HG03457 (cell line): ENCODE data around the gene DBNL.

Source experiments
- ATAC-seq: cut with Tn5 transposase; IDR thresholded peaks from one replicate; pipeline ENCODE4 v1.9.1; 2021; ENCODE audit warnings: moderate number of reproducible peaks; ENCODE audit not compliant: unreplicated experiment

Gene DBNL

DNA sequence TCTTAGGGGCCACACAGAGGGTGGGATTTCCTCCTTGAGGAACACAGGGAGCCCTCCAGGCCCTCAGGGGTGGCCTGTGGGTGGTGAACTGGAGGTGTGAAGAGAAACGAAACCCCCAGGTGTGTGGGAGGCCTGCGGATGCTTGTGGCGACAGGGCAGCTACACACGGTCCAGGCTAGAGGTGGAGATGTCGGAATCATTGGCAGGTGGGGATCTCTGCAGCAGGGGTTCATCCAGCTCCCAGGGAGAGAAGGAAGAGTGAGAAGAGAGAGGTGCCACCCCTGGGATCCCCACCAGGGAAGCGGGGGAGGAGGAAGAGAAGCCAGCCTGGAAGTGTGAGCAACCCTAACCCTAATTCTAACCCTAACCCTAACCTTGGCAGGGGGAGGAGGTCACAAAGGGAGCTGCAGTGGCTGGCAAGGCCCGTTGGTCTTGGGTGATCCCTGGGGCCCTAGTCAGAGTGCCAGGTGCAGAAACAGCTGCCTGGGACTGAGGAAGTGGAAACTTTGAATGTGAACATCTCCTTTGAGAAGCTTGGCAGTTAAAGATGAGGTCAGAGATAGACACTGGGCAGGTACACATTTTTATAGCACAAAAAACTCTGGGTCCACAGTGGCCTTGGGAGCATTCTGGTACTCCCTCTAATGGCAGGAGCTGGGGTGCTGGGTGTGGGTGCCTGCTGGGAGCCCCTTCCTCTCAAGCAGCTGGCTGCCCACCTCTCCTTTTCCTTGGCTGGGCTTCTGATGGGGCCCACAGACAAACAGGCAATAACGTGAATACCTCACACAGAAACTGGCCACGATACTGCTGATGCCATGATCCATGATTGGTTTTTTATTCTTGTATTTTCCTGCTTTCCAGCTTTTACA, 52.8 kb downstream of the DBNL start:
- ATAC-seq = no peak

DNA sequence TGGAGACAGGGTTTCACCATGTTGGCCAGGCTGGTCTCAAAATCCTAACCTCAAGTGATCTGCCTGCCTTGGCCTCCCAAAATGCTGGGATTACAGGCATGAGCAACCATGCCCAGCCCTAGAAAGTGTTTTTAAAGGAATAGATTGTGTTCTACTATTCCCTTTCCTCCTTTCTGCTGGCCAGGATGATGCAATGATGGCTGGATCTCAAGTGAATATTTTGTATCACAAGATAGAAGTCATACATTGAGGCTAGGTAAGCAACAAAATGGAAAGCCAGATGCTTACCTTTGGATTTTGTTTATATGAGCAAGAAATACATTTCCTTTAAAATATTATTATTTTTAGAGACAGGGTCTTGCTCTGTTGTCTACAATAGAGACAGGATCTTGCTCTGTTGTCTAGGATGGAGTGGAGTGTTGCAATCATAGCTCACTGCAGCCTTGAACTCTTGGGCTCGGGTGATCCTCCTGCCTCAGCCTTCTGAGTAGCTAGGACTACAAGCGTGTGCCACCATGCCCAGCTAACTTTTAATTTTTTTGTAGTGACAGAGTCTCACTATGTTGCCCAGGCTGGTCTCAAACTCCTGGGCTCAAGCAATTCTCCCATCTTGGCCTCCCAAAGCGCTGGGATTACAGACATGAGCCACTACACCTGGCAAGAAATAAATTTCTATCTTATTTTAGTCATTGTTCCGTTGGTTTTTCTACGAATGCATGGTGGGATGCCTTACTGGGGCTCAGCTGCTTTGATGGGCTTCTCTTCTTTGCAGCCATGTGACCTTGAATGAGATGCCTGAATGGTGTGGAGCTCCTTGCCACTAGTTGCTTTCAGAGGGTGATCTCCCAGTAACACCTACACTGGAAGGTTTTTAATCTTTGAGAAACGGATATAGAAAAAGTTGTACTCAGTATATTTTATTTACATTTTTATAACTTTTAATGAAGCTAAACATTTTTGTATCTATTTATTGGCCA, 53.9 kb downstream of the DBNL start:
- no peak for ATAC-seq

DNA sequence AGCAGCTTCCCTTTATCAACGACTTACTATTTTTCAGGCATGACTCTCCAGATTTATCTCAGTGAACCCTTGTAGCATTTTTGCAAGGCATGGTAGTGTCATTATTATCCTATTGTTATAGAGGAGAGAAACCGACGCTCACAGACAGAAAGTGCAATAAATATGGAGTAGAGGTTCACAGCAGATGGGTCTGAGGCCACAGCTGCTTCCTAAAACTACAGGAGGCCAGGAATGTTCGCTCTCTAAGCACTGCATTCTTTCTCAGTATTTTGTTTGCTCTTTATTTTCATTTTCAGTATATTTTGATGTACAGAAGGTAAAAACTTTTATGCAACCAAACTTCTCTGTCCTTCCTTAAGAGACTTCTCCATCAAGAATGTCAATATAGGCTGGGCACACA, 55.2 kb downstream of the DBNL start:
- ATAC-seq = no peak

DNA sequence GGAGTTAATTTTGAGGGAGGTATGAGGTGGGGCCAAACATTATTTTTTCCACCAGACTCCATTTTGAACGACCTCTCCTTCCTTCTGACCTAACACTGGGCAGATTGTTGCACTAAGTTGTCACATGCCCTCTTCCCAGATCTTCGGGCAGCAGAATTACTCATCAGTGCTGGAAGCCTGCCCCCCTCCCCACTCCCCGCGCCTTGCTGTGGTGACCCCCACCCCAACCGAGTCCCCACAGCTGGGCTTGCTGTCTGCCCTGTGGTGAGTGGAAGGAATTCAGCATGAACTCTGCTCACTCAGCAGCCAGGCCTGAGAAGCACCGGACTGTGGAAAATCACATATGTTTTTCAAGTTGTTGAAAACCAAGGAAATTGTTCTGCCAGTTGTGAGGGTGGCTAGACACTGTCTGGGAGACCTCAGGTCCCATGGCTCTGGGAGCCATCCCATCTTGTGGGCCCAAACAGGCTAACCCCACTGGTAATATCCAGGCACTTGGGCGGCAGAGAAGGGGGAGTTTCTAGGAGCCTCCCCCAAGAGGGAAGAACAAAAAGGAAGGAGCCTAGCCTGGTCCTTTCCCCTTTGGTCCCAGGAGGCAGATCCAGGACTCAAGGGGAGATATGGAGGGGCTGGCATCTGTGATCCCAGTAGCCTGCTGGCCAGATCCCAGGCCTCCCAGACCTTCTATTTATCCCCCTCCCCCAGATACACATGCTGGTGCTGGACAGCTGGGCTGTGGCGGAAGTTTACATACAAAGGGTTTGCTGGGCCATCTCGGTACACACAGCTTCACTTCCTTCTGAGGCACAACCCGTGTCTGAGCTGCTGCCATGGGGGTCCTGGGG, 56.2 kb downstream of the DBNL start:
- ATAC-seq = no peak

DNA sequence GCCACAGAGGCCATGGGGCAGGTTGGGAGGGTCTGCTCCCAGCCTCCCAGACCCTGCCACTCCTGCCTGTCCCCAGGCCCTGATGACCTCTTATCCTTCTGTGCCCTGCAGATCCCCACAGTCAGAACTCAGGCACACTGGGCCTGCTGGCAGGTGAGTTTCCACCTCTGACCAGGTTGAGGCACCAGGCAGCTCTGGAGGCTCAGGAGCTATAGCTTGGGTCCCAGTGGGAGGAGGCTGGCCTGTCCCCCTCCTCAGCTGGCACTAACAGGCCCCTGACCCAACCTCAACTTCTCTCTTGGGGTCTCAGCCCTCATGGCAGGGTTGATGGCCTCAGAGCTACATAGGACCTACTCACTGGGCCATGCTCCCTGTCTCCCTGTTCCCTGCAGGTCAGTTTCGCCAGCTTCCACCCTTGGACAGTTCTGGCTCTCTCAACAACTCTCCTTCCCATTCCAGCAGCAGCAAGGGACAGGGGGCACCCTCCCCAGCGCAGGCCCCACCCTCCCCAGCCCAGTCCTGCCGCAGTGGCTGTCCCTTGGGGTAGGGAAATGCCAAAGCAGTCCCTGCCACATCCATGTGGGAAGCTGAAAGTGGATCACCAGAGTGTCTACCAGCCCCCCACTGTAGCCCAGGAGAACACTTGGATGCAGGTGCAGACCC, 56.9 kb downstream of the DBNL start:
- no peak for ATAC-seq

DNA sequence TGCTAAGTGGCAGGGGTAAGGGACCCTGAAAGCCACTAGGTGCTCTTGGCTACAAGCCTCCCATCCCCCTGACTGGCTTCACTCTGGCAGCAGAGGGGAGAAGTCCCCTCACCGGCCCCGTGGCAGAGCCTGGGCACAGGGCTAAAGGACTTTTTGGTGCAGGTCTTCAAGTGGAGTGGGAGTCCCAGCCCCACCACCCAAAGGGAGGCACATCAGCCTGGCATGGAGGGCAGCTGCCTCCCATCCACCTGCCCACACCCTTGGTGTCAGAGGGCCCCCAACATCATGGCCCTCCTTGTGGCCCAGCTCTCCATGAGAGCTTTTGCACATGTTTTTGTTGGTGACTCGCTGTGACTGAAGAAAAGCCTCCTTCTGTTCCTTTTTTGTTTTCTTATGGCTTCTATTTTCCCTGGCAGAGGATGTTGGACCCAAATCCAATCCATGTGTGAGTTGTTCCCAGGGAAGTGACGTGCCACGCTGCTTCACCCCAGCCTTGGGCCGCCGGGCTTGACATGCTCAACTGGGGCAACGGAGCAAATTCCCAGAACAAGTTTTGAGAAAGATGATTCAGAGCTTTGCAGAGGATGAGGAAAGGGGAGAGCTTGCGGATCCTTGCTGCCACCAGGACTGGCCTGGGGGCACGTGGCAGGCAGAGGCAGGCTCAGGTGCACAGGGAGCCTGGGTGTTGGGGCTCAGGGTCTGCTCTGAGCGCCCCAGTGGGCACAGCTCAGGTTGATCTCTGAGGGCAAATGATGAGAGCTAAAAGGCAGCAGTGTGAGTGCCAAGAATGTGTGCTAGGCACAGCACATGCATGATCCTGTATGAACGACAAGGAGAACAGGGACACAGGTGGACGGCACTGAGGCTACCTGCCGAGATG, 57.7 kb downstream of the DBNL start:
- no peak for ATAC-seq

DNA sequence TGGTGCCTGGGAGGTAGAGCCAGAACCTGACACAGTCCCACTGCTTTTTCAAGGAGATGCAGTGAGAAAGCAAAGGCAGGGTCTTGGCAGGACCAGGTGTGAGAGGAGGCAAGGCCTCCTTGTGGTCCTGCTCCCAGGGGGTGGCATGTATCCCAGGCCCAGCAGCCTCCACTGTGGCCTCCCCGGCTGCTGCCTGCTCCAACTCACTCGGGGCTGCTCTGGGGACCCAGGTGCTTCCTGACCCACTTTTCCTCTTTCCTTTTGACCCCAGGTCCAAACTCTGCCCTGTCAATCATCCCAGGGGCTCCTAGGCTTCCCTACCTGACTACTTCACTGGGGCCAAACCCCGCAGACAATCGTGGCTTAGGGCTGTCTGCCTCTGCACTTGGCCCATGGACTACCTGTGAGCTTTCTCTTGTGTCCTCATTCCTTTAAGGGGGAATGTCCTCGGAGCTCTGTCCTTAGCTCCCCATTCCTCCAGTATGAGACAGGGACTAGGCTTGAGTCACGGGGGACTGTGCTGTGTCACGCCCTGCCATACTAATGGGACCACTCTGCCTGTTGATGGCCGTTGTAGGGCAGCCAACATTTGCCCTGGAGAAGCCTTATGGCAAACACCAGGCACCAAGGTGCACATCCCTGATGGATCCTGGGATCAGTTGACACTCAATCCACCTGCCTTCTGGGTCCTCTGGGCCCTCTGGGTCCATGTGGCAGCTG, 58.5 kb downstream of the DBNL start:
- no peak for ATAC-seq

DNA sequence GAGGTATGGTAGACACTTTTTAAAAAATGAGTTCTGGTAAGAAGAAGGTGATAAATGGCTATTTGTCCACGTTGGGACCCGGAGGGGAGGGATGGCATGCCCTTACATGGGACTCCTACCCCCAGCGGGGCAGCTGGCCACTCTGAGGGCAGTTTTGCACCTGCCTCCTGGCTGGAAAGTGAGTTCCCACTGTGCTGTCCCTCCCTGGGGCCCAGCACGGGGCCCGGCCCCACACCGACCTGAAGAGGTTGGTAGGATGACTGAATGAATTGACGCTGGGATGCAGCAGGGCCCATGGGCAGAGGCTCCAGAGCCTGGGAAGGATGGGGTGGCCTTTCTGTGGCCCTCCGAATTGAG, 59.0 kb downstream of the DBNL start:
- ATAC-seq = no peak

DNA sequence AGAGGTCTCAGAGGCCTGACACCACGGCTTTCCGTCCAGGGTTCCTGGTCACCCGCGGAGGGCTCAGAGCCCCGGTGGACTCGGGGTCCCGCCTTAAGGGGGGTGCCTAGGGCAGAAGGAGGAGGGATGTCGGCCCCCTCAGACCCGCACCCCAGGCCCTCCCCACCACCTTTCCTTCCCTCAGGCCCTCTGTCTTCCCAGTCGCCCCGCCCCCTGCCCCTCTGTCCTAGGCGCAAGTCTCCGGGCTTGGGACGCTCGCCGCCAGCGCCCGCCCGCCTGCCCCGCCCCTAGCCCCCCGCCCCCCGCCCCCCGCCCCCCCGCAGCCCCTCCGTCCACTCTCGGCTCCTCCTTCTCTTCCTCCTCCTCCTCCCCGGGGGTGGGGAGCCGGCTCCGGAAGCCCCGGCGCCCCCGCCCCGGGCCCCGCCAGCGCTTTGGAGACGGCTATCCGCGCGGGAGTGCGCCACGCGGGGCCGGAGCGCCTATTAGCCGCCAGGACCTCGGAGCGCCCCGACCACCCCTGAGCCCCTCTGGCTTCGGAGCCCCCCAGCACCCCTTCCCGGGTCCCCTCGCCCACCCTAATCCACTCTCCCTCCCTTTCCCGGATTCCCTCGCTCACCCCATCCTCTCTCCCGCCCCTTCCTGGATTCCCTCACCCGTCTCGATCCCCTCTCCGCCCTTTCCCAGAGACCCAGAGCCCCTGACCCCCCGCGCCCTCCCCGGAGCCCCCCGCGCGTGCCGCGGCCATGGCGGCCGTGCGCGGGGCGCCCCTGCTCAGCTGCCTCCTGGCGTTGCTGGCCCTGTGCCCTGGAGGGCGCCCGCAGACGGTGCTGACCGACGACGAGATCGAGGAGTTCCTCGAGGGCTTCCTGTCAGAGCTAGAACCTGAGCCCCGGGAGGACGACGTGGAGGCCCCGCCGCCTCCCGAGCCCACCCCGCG, 59.7 kb downstream of the DBNL start, which contains the start of gene AEBP1:
AEBP1 (plus strand) TSS at position 423 of the 937 bp plus-strand sequence; CDS start at position 744, 321 bp downstream.
- ATAC-seq = no peak

DNA sequence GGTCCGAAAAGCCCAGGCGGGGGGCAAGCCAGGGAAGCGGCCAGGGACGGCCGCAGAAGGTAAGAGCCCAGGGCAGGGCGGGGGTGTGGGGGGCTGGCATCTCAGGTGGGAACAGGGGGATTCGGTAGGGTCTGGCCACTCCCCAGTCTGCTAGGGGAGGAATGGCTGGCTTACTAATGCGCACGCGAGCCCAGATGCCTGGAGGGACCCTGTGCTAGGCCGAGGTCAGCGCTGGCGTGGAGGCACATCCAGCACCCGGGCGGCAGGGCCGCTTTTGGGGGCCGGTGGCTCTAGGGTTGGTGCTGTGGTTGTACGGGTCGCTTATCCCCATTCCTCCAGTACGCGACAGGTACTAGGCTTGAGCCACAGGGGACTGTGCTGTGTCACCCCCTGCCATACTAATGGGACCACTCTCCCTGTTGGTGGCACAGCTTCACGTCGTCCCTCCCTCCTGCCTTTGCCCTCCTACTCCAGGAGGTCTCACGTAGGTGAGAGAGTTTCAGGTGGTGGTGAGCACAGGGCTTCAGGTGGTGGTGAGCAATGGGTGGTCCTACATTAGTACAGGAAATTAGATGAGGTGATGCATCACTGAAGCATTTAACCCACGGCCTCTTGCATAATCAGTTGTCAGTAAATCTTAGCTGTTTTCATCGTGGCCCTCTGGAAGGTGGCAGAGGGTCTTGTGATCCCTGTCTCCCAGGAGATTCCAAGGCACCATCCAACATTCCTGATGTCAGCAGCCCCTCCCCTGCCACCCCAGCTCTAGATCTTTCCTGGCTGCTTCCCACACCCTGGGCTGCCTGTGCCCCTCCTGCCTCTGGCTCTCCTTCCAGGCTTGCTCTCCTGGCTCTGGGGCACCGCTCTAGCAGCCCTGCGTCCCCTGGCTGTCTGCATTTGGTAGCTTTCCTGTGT, 60.6 kb downstream of the DBNL start:
- no peak for ATAC-seq

DNA sequence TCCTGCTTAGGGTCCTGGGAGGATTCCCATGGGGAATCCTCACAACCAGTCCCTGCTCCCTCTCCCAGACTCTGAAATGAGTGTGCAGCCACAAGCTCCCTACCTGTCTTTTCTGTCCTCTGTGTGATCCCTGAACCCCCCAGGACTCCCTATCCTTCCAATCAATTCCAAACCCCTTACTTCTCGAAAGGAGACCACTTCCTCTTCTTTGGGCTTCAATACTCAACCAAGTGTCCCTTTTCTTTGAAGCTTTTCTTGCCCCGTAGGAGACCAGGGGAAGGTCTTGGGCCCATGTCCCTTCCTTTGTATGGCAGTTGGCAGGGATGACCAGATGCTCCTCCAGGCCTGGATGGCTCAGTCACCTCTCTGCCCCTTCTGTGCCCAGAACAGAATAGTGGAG, 61.3 kb downstream of the DBNL start:
- no peak for ATAC-seq

DNA sequence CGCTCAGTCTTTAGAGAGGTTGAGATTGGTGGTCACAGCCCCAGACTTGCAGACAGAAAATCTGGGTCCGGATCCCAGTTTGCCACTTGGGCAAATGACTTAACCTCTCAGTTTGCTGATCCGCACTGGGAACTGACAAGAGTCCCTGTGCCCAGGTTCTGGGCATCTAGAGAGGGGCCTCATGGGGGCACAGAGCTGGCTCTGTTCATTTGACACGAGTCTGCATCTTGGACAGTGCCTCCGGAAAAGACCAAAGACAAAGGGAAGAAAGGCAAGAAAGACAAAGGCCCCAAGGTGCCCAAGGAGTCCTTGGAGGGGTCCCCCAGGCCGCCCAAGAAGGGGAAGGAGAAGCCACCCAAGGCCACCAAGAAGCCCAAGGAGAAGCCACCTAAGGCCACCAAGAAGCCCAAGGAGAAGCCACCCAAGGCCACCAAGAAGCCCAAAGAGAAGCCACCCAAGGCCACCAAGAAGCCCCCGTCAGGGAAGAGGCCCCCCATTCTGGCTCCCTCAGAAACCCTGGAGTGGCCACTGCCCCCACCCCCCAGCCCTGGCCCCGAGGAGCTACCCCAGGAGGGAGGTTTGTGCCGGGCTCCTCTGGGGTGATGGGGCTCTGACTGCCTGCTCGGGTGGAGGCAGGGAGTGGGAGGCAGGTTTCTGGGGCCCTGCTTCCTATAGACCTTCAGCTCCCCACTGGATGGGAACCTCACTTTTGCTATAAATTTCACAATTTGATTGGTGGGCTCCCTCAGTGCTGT, 62.0 kb downstream of the DBNL start:
- ATAC-seq = no peak

DNA sequence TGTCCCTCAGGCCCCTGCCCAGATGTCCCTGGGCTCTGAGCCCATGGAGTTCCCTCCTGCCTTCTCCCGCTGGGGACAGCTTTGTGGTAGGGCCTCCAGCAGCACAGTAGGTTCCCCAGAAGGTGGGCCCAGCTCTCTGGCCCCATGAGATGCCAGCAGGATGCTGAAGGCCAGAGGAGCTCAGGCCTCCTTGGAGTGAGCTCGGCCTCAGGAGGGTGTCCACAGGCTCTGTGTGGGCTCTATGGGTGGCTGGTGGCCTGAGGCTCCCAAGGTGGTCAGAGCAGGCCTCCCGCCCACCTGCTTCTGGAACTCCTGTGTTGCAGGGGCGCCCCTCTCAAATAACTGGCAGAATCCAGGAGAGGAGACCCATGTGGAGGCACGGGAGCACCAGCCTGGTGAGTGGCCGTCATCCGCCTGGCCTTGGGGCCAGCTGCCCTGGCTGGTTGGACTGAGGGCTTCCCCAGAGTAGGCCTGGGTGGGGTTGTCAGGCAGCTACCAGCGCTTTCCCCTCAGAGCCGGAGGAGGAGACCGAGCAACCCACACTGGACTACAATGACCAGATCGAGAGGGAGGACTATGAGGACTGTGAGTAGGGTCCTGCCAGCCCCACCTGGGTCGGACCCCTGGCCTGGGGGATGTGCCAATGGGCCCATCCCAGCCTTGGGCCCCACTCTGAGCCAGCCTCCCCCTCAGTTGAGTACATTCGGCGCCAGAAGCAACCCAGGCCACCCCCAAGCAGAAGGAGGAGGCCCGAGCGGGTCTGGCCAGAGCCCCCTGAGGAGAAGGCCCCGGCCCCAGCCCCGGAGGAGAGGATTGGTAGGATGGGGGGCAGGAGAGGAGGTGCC, 62.8 kb downstream of the DBNL start:
- ATAC-seq = no peak

DNA sequence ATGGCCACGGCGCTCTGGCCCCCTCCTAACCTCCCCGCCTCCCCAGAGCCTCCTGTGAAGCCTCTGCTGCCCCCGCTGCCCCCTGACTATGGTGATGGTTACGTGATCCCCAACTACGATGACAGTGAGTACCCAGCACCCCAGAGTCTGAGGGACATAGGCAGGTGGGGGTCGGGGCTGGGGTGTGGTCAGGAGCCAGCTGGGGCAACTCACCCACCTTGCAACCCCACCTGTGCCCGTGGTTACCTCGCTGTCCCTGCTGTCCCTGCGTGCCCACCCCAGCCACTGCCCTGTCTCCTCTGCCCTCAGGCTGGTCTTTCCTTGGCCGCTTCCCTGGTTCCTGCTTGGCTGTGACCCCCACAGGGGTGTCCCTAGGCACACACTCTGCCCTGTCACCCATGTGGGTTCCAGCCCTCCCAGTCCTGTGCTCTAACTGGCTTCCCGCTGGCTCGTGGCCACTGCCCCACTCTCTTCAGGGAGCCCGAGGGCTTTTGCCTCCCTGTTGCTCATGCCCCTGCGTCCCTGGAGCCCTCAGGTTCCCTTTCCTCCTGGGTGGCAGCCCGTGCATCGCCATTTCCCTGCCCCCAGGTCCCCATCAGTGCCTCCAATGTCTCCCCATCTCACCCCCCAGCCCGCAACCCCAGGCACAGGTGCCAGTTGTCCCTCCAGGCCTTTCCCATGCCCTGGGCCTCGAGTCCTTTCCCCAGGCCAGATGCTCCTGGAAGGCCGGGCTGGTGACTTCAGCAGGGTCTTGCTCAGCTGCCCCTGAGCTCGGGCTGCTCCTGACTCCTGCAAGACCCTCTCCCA, 63.7 kb downstream of the DBNL start:
- no peak for ATAC-seq
